Measurements from ENCODE around the gene PLA1A. TPM values are rescaled to one million over a fixed set of nuclear protein-coding genes. Genes with fewer than 3 reads are reported as not detected.

PLA1A gene
- total RNA-seq, 1 donor from 2014 or later: not detected

DNA sequence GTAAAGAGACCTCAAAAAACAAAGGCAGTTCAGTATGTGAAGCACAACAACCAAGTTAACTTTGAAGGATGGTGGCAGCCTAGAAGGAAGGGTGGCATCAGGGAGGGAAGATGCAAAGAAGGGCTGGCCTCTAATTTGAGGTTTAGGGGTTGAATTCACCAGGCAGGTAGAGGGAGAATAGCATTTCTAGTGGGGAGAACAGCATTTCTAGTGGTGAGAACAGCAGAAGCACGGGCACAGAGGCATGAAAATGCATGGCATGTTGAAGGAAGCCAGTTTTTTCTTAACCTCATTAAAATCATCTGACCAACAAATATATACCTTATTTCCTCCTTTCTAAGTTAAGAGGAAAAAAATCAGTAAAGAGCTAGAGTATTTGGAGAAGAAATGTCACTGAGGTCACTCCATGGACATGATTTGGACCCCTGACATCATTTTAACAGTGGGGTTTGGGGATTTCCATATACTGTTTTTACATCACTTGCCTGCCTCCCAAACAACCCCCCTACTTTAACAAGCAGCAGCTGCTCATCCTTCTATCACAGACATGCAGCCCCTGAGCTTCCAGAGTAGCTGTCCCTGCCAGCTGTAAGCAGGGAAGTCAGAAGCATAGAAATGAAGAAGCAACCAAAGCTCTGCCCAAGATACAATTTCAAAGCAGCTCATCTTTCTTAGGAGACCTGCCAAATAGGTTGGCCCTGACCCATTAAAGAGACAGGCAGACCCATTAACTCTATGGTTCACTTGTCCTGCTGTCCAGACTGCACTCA lies 65.1 kb downstream of the PLA1A start:
- Mint-ChIP-seq H3K27me3 (ENCODE audit: low read depth) (no peaks in the 10 kb centered on the region), H3K4me3 (no peak overlapping the region), H3K9me3 (no peaks in the 10 kb centered on the region), H3K27ac (ENCODE audit: unreplicated experiment) (no peak overlapping the region), H3K36me3 (ENCODE audit: low read depth) (no peaks in the 10 kb centered on the region), H3K4me1 (no peaks in the 10 kb centered on the region)
- DNase-seq (ENCODE audit: low read depth, low spot score): no peak
- TF ChIP-seq, protein P1, sequence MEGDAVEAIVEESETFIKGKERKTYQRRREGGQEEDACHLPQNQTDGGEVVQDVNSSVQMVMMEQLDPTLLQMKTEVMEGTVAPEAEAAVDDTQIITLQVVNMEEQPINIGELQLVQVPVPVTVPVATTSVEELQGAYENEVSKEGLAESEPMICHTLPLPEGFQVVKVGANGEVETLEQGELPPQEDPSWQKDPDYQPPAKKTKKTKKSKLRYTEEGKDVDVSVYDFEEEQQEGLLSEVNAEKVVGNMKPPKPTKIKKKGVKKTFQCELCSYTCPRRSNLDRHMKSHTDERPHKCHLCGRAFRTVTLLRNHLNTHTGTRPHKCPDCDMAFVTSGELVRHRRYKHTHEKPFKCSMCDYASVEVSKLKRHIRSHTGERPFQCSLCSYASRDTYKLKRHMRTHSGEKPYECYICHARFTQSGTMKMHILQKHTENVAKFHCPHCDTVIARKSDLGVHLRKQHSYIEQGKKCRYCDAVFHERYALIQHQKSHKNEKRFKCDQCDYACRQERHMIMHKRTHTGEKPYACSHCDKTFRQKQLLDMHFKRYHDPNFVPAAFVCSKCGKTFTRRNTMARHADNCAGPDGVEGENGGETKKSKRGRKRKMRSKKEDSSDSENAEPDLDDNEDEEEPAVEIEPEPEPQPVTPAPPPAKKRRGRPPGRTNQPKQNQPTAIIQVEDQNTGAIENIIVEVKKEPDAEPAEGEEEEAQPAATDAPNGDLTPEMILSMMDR (conservative IDR thresholded peaks at IDR 0.05): no peak

DNA sequence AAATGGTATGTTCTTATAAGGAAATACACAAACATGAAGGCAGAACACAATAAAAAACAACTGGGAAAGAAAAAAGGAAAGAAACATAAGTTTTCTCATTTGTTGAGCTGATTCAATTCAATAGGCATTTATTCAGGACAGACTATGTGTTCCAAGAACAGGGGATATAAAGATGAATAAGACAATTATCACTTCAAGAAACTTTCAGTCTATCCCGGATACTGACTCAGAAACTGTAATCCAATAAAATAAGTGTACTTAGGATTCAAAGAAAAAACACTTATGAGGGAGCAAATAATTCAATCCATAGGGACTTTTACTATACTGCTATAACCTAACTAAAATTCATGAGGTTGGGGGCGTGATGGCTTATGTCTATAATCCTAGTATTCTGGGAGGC lies 66.2 kb downstream of the PLA1A start:
- H3K27me3 Mint-ChIP-seq (ENCODE audit: low read depth): no peaks in the 10 kb centered on the region
- no peaks in the 10 kb centered on the region for H3K36me3 Mint-ChIP-seq (ENCODE audit: low read depth)
- no peaks in the 10 kb centered on the region for H3K4me1 Mint-ChIP-seq
- TF ChIP-seq, protein P1 (conservative IDR thresholded peaks at IDR 0.05): no peak
- no peak overlapping the region for H3K4me3 Mint-ChIP-seq
- DNase-seq (ENCODE audit: low read depth, low spot score): no peak
- H3K27ac Mint-ChIP-seq (ENCODE audit: unreplicated experiment): no peak overlapping the region
- no peaks in the 10 kb centered on the region for H3K9me3 Mint-ChIP-seq

DNA sequence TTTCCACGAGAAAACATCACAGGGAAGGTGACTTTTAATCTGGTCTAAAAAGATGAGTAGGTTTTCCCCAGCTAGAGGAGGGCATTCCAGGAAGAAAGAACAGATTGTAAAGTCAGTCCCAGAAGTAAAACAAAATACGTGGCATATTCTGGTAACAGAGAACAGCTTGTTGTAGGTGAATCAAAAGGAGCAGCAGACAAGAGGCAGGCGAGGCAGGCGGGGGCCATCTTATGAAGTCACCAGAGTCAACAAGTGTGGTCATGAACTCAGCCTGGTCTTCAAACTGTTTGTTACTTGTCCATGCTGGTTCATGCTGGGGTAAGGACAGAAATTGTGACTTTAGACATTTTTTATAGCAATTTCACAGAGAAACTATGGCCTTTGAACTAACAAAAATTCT lies 66.7 kb downstream of the PLA1A start:
- Mint-ChIP-seq H3K36me3 (ENCODE audit: low read depth) (no peaks in the 10 kb centered on the region), H3K27ac (ENCODE audit: unreplicated experiment) (no peak overlapping the region), H3K4me1 (no peaks in the 10 kb centered on the region), H3K9me3 (no peaks in the 10 kb centered on the region), H3K4me3 (no peak overlapping the region), H3K27me3 (ENCODE audit: low read depth) (no peaks in the 10 kb centered on the region)
- DNase-seq (ENCODE audit: low read depth, low spot score): no peak
- TF ChIP-seq, protein P1 (conservative IDR thresholded peaks at IDR 0.05): no peak

DNA sequence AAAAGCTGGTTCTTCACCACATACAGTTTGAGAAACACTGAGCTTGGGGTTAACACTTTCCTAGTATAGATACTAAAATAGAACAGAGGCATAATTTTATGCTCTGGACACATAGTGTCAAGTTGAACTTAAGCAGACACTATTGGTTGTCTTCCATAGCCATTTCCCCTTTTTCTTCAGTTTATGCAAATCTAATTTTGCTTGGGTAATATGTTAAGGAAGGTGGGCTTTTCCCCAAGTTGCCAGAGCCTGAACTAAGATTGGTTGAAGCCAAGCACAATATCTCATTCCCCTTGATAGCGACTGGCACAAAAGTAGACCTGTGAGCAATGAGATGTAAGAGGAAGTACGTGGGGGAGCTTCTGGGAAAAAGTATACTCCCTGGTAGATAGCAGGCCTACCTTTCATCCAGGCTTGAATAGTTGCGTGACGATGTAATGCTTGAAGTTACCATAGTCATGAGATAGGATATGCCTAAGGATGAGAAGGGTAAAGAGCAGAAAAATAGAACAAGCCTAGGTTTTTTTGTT lies 67.2 kb downstream of the PLA1A start:
- TF ChIP-seq, protein P1 (conservative IDR thresholded peaks at IDR 0.05): no peak
- Mint-ChIP-seq H3K9me3 (no peaks in the 10 kb centered on the region), H3K27me3 (ENCODE audit: low read depth) (no peaks in the 10 kb centered on the region), H3K36me3 (ENCODE audit: low read depth) (peaks cover 2% of the 10 kb centered on the region), H3K4me3 (no peak overlapping the region), H3K4me1 (peaks cover 2% of the 10 kb centered on the region), H3K27ac (ENCODE audit: unreplicated experiment) (no peak overlapping the region)
- no peak for DNase-seq (ENCODE audit: low read depth, low spot score)

DNA sequence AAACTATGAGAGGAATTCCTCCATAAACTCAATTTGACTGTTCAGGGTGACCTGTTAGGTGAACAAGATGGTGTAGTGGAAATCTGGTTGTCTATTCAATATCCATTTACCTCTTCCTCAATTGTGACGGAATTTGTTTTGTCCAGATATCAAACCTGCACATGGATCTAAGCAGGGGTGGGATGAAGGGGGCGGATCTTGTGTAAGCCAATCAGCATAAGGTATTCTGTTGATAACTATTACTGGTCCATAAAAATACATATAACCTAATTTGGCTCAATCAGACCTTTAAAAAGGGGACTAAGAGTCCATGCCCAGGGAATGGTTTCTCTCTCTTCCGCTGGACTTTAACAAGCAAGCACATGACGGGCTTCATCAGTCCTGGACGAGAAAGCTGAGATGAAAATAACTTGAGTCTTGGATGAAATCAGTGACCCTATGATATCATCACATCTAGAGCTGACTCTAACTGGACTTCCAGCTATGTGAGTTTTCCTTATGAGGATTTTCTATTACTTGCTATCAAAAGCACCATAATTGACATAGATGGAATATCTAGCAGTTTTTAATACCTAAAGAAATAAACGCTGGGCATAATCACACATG lies 68.4 kb downstream of the PLA1A start:
- TF ChIP-seq, protein P1 (conservative IDR thresholded peaks at IDR 0.05): no peak
- no peak overlapping the region for H3K4me3 Mint-ChIP-seq
- DNase-seq (ENCODE audit: low read depth, low spot score): no peak
- H3K27ac Mint-ChIP-seq (ENCODE audit: unreplicated experiment): no peak overlapping the region
- H3K36me3 Mint-ChIP-seq (ENCODE audit: low read depth): peaks cover 2% of the 10 kb centered on the region
- H3K27me3 Mint-ChIP-seq (ENCODE audit: low read depth): no peaks in the 10 kb centered on the region
- no peaks in the 10 kb centered on the region for H3K9me3 Mint-ChIP-seq
- H3K4me1 Mint-ChIP-seq: peaks cover 4% of the 10 kb centered on the region
